Measurements from ENCODE around the gene ATP6V0B. TPM values are rescaled to one million over a fixed set of nuclear protein-coding genes. Genes with fewer than 3 reads are reported as not detected.

Gene ATP6V0B
- total and polyA plus RNA-seq, 2 of the 8 experiments (the other 6 are each of a cell fraction or from before 2014, with no cell fraction given), result 105 to 308 TPM

GRCh38 chr1:43970502-43970901 is 4.3 kb upstream of the ATP6V0B start:
- H4K5ac ChIP-seq (ENCODE audit: insufficient read length, low read depth, low read length), result no peak overlapping the region
- no peaks in the 10 kb centered on the region for H3K27me3 ChIP-seq (replicated peaks in 1 of 4; ENCODE audit: control insufficient read depth in 3 of 4, extremely low read depth in 1 of 4, insufficient read depth in 3 of 4, low read length in 3 of 4)
- H3K4me1 ChIP-seq (replicated peaks in 1 of 4; ENCODE audit: control insufficient read depth in 3 of 4, insufficient read depth in 4 of 4, low read length in 3 of 4), result peaks cover 0 to 11% (median 6%) of the 10 kb centered on the region in 4 experiments; a peak in 5 of 7 replicates
- ChIA-PET POLR2A (ENCODE audit: partially characterized antibody) (interaction anchor here (0.7 to 12.9 kb wide), 7 partner anchors 8 to 23 kb away, joined by 3 to 189 read pairs (median 6); partner anchors contain the start of genes CCDC24 and IPO13), CTCF (ENCODE audit: partially characterized antibody) (interaction anchor here (0.7 to 9.2 kb wide), 12 partner anchors 8 to 206 kb away, joined by 3 to 79 read pairs (median 6); partner anchors contain the start of genes IPO13 and SLC6A9)
- no peak overlapping the region for H3K18ac ChIP-seq (ENCODE audit: extremely low read depth, low read length)
- H3K23me2 ChIP-seq (ENCODE audit: low read depth, low read length), result peaks cover 18% of the 10 kb centered on the region
- H3K14ac ChIP-seq (ENCODE audit: insufficient read length), result no peak overlapping the region
- DNase-seq (ENCODE audit: low read depth in 1 of 2, low spot score in 2 of 2) (no peak), FAIRE-seq (no peak)
- peak overlapping the region; percentile 69 to 85 for H3K4me2 ChIP-seq (ENCODE audit: insufficient read depth in 1 of 2, low read depth in 2 of 2, low read length in 2 of 2)
- H2AK5ac ChIP-seq (ENCODE audit: low read depth, low read length), result no peak overlapping the region
- 59% methylated on average over 5 of the region's 5 CpGs; no CpG with 5 or more reads in 1 of the 2 experiments for WGBS, 2 experiments (ENCODE audit: extremely low coverage in 1 of 2, insufficient coverage in 1 of 2, insufficient read length in 1 of 2, insufficient replicate concordance in 2 of 2, low coverage in 1 of 2, low lambda C conversion rate in 2 of 2, missing lambda C conversion rate in 1 of 2)
- no peak overlapping the region for H3K23ac ChIP-seq (ENCODE audit: insufficient read length)
- H2BK120ac ChIP-seq (replicated peaks; ENCODE audit: low read depth, low read length), result no peak overlapping the region
- H3K36me3 ChIP-seq (ENCODE audit: control insufficient read depth in 2 of 4, insufficient read depth in 4 of 4, low read length in 3 of 4), result peaks cover 0 to 14% (median 8%) of the 10 kb centered on the region in 4 experiments; a peak in 4 of 8 replicates
- TF ChIP-seq SIN3A (conservative IDR thresholded peaks at IDR 0.05 in 1 of 2, IDR thresholded peaks at IDR 0.05 in 1 of 2; ENCODE audit: low read depth in 1 of 2, low read length in 2 of 2) (no peak), RNF2 (IDR thresholded peaks at IDR 0.05; ENCODE audit: borderline replicate concordance, low read depth, low read length, missing control alignments, poor library complexity, severe bottlenecking) (no peak), SP2 (IDR thresholded peaks at IDR 0.05; ENCODE audit: low read length) (no peak), TAF7 (optimal IDR thresholded peaks at IDR 0.05; ENCODE audit: borderline replicate concordance, low read depth, low read length) (no peak), NANOG (IDR thresholded peaks at IDR 0.05; ENCODE audit: insufficient read depth, low read depth, low read length, poor library complexity, severe bottlenecking) (no peak)
- no peak overlapping the region for H4K91ac ChIP-seq (replicated peaks; ENCODE audit: insufficient read length, low read length)
- no peak overlapping the region; the same call in 1 of the 2 replicates for H2BK5ac ChIP-seq (ENCODE audit: low read depth, low read length)
- no peak overlapping the region for H3K56ac ChIP-seq (replicated peaks; ENCODE audit: insufficient read length, low read depth, low read length)
- H3K9ac ChIP-seq (replicated peaks in 1 of 4; ENCODE audit: extremely low read depth in 1 of 4, low read depth in 3 of 4, low read length in 3 of 4), result peak overlapping the region in 3 of 4 experiments; percentile 72 to 81 (median 79); a peak in 6 of 7 replicates
- H4K20me1 ChIP-seq (replicated peaks in 1 of 2; ENCODE audit: control insufficient read depth in 1 of 2, insufficient read depth in 2 of 2, low read length in 2 of 2), result peaks cover 2 to 9% of the 10 kb centered on the region in 2 experiments
- no peak overlapping the region for H2BK12ac ChIP-seq (ENCODE audit: low read depth, low read length)
- 0 out of 2 replicates have a peak, but pooled peaks cover 4% of the 10 kb centered on the region for H3K79me1 ChIP-seq (ENCODE audit: low read depth, low read length)
- peak overlapping the region; percentile 65 to 100 (median 97) for H3K4me3 ChIP-seq (ENCODE audit: extremely low read depth in 1 of 4, insufficient read depth in 2 of 4, low read depth in 3 of 4, low read length in 4 of 4)
- no peak overlapping the region for H2BK20ac ChIP-seq (ENCODE audit: low read length)
- no peak overlapping the region for H3K4ac ChIP-seq (replicated peaks; ENCODE audit: insufficient read length, low read depth, low read length)
- no peaks in the 10 kb centered on the region for H3K9me3 ChIP-seq (ENCODE audit: insufficient read depth in 2 of 2, low read depth in 1 of 2, low read length in 1 of 2)
- H3K27ac ChIP-seq (ENCODE audit: low read depth, low read length), result no peak overlapping the region
- H2BK15ac ChIP-seq (ENCODE audit: low read length), result no peak overlapping the region; the same call in 1 of the 2 replicates
- H2AFZ ChIP-seq (ENCODE audit: low read length), result no peak overlapping the region
- peak overlapping the region; percentile 84 for H4K8ac ChIP-seq (ENCODE audit: extremely low read depth, insufficient read depth, low read length)
- H3K79me2 ChIP-seq (ENCODE audit: control insufficient read depth in 1 of 2, insufficient read depth in 2 of 2, low read length in 2 of 2), result peaks cover 0 to 15% of the 10 kb centered on the region in 2 experiments; a peak in 2 of 4 replicates
